Measurements from ENCODE around the gene SAXO1. TPM values are rescaled to one million over a fixed set of nuclear protein-coding genes. Genes with fewer than 3 reads are reported as not detected.

Gene SAXO1
- total RNA-seq, 1 experiment from 2014 or later, result not detected

DNA sequence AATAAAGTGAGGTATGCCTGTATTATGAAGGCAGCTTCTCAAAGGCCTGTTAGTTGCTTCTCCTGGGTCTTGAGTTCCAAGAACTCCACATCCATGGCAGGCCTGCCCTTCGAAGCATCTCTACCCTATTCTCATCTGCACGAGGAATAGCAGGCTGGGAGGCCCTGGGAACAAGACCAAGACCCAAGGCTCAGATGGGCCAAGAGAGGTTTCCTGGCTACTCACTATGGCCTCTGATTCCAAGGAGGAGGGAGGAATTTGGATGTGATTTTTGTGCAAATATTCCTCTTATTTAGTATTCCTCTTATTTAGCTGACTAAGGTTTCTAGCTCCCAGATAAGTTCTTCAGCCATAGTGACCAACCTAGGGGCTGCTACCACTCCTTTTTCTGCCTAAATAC, 151.3 kb downstream of the SAXO1 start:
- no peak overlapping the region for H3K4me3 ChIP-seq (ENCODE audit: low read depth in 2 of 2, low read length in 2 of 2)
- no peaks in the 10 kb centered on the region for H3K9me3 ChIP-seq (ENCODE audit: control insufficient read depth, insufficient read depth, low read depth, low read length)
- POLR2A ChIA-PET, result interaction anchor here (0.7 kb wide), 1 partner anchor 89 kb away, joined by 3 read pairs; no protein-coding TSS in a partner anchor
- H3K27me3 ChIP-seq (ENCODE audit: control insufficient read depth, insufficient read depth, low read length), result no peaks in the 10 kb centered on the region
- intact Hi-C loops (cut with micrococcal nuclease; ENCODE audit: unreplicated experiment), result no loop called here
- TF ChIP-seq, protein P1, sequence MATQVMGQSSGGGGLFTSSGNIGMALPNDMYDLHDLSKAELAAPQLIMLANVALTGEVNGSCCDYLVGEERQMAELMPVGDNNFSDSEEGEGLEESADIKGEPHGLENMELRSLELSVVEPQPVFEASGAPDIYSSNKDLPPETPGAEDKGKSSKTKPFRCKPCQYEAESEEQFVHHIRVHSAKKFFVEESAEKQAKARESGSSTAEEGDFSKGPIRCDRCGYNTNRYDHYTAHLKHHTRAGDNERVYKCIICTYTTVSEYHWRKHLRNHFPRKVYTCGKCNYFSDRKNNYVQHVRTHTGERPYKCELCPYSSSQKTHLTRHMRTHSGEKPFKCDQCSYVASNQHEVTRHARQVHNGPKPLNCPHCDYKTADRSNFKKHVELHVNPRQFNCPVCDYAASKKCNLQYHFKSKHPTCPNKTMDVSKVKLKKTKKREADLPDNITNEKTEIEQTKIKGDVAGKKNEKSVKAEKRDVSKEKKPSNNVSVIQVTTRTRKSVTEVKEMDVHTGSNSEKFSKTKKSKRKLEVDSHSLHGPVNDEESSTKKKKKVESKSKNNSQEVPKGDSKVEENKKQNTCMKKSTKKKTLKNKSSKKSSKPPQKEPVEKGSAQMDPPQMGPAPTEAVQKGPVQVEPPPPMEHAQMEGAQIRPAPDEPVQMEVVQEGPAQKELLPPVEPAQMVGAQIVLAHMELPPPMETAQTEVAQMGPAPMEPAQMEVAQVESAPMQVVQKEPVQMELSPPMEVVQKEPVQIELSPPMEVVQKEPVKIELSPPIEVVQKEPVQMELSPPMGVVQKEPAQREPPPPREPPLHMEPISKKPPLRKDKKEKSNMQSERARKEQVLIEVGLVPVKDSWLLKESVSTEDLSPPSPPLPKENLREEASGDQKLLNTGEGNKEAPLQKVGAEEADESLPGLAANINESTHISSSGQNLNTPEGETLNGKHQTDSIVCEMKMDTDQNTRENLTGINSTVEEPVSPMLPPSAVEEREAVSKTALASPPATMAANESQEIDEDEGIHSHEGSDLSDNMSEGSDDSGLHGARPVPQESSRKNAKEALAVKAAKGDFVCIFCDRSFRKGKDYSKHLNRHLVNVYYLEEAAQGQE (IDR thresholded peaks at IDR 0.05; ENCODE audit: insufficient read depth in 1 of 2, low read depth in 2 of 2, low read length in 1 of 2), result no peak
- TF ChIP-seq TCF7L2 (IDR thresholded peaks at IDR 0.05; ENCODE audit: low read depth, low read length), result no peak
- no peak overlapping the region for H3K27ac ChIP-seq (ENCODE audit: low read length)
- DNase-seq (ENCODE audit: low read depth, low spot score) (no peak), ATAC-seq (no peak)
- no peaks in the 10 kb centered on the region for H3K4me1 ChIP-seq (ENCODE audit: control insufficient read depth, insufficient read depth, low read length)
- CTCF ChIA-PET, result no interaction called here
- H3K36me3 ChIP-seq (ENCODE audit: control insufficient read depth, insufficient read depth, low read length), result no peaks in the 10 kb centered on the region
- BruUV-seq (replicated peaks), result no TSS peak
- in situ Hi-C loops (cut with HindIII; ENCODE audit: low pct_unique_long_range_greater_than_20kb, low sequenced_read_pairs), result no loop called here

DNA sequence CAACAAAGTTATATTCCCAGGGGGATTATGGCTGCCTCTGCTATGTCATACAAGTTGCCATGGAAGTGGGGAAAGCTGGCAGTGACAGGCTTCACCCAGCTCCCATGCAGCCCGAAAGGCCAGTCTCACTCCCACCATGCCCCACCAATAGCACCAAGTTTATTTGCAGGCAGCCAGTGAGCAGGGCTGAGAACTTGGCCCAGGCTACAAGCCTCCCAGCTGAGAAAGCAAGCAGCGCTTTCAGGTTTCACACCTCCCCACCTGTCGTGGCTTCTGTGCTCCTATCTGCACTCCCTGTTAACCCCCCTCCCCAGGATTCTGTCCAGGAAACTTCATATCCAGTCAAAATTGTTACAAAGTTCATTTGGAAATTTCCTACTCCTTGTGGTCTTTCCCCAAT, 155.0 kb downstream of the SAXO1 start:
- DNase-seq (ENCODE audit: low read depth, low spot score) (no peak), ATAC-seq (no peak)
- BruUV-seq (replicated peaks), result no TSS peak
- Histone ChIP-seq H3K27me3 (ENCODE audit: control insufficient read depth, insufficient read depth, low read length) (no peaks in the 10 kb centered on the region), H3K27ac (ENCODE audit: low read length) (no peak overlapping the region), H3K36me3 (ENCODE audit: control insufficient read depth, insufficient read depth, low read length) (no peaks in the 10 kb centered on the region), H3K4me1 (ENCODE audit: control insufficient read depth, insufficient read depth, low read length) (no peaks in the 10 kb centered on the region), H3K9me3 (ENCODE audit: control insufficient read depth, insufficient read depth, low read depth, low read length) (no peaks in the 10 kb centered on the region), H3K4me3 (ENCODE audit: low read depth in 2 of 2, low read length in 2 of 2) (no peak overlapping the region)
- intact Hi-C loops (cut with micrococcal nuclease; ENCODE audit: unreplicated experiment), result no loop called here
- ChIA-PET CTCF (no interaction called here), POLR2A (no interaction called here)
- in situ Hi-C loops (cut with HindIII; ENCODE audit: low pct_unique_long_range_greater_than_20kb, low sequenced_read_pairs), result no loop called here
- TF ChIP-seq, protein P2, sequence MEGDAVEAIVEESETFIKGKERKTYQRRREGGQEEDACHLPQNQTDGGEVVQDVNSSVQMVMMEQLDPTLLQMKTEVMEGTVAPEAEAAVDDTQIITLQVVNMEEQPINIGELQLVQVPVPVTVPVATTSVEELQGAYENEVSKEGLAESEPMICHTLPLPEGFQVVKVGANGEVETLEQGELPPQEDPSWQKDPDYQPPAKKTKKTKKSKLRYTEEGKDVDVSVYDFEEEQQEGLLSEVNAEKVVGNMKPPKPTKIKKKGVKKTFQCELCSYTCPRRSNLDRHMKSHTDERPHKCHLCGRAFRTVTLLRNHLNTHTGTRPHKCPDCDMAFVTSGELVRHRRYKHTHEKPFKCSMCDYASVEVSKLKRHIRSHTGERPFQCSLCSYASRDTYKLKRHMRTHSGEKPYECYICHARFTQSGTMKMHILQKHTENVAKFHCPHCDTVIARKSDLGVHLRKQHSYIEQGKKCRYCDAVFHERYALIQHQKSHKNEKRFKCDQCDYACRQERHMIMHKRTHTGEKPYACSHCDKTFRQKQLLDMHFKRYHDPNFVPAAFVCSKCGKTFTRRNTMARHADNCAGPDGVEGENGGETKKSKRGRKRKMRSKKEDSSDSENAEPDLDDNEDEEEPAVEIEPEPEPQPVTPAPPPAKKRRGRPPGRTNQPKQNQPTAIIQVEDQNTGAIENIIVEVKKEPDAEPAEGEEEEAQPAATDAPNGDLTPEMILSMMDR (IDR thresholded peaks at IDR 0.05), result no peak
- TF ChIP-seq SIN3A (IDR thresholded peaks at IDR 0.05; ENCODE audit: borderline replicate concordance, insufficient read depth, low read depth, low read length), result no peak
- no peak for TF ChIP-seq TCF7L2 (IDR thresholded peaks at IDR 0.05; ENCODE audit: low read depth, low read length)
- no peak for TF ChIP-seq POLR2AphosphoS5 (IDR thresholded peaks at IDR 0.05; ENCODE audit: low read depth, low read length)
- TF ChIP-seq, protein P1 (IDR thresholded peaks at IDR 0.05; ENCODE audit: insufficient read depth in 1 of 2, low read depth in 2 of 2, low read length in 1 of 2), result no peak

Other genes with a start within 250 kb of the SAXO1 start
- 23.5 TPM for gene RRAGA, start 16.2 kb upstream of the SAXO1 start, total RNA-seq (2021; ENCODE audit: unreplicated experiment)
- gene HAUS6, start 69.7 kb upstream of the SAXO1 start, total RNA-seq (2021; ENCODE audit: unreplicated experiment), result 9.3 TPM
- gene PLIN2, start 94.3 kb upstream of the SAXO1 start, total RNA-seq (2021; ENCODE audit: unreplicated experiment), result 18.4 TPM
- 10.5 TPM for gene DENND4C, start 197.5 kb upstream of the SAXO1 start, total RNA-seq (2021; ENCODE audit: unreplicated experiment)